GM21381 (cell line): ENCODE results near the gene MPP7.
"Not testable (repeated sequence)": the region's sequence is repeated elsewhere in the genome, so short reads cannot be mapped to it uniquely, and the experiment has no call there.

ENCODE experiments used
- ATAC-seq: cut with Tn5 transposase; IDR thresholded peaks from one replicate; pipeline ENCODE4 v1.9.1; 2021; ENCODE audit warnings: mild to moderate bottlenecking, moderate library complexity; ENCODE audit not compliant: unreplicated experiment

The MPP7 gene

GRCh38 chr10:28302638-28303488, at the start of gene MPP7:
MPP7 (minus strand) TSS chr10:28303064; CDS start chr10:28238604, 64,460 bp downstream.
- ATAC-seq = peak; percentile 100

GRCh38 chr10:28349892-28350291, 47.0 kb upstream of the MPP7 start:
- ATAC-seq = no peak

- no peak for ATAC-seq
Observed at GRCh38 chr10:28343987-28344895, 41.4 kb upstream of the MPP7 start.

- no peak for ATAC-seq
Observed at GRCh38 chr10:28343252-28343651, 40.4 kb upstream of the MPP7 start.

GRCh38 chr10:28341679-28342078, 38.8 kb upstream of the MPP7 start:
- ATAC-seq = not testable (repeated sequence)

- ATAC-seq = no peak
Observed at GRCh38 chr10:28332726-28333125, 29.9 kb upstream of the MPP7 start.

GRCh38 chr10:28331841-28332240, 29.0 kb upstream of the MPP7 start:
- ATAC-seq = no peak

GRCh38 chr10:28331066-28331465, 28.2 kb upstream of the MPP7 start:
- ATAC-seq = no peak

- ATAC-seq = no peak
Observed at GRCh38 chr10:28328346-28328745, 25.5 kb upstream of the MPP7 start.

GRCh38 chr10:28327491-28327880, 24.6 kb upstream of the MPP7 start:
- ATAC-seq = no peak

GRCh38 chr10:28326516-28327490, 23.9 kb upstream of the MPP7 start:
- no peak for ATAC-seq

- no peak for ATAC-seq
Observed at GRCh38 chr10:28320799-28321198, 17.9 kb upstream of the MPP7 start.

- ATAC-seq = no peak
Observed at GRCh38 chr10:28320090-28320489, 17.2 kb upstream of the MPP7 start.

GRCh38 chr10:28319061-28319460, 16.2 kb upstream of the MPP7 start:
- not testable (repeated sequence) for ATAC-seq

GRCh38 chr10:28318626-28319025, 15.8 kb upstream of the MPP7 start:
- no peak for ATAC-seq

- ATAC-seq = no peak
Observed at GRCh38 chr10:28317760-28318159, 14.9 kb upstream of the MPP7 start.

GRCh38 chr10:28316696-28317095, 13.8 kb upstream of the MPP7 start:
- no peak for ATAC-seq

- ATAC-seq = no peak
Observed at GRCh38 chr10:28315140-28315539, 12.3 kb upstream of the MPP7 start.

- ATAC-seq = no peak
Observed at GRCh38 chr10:28314211-28314610, 11.3 kb upstream of the MPP7 start.

GRCh38 chr10:28312572-28312971, 9.7 kb upstream of the MPP7 start:
- no peak for ATAC-seq

GRCh38 chr10:28311104-28311503, 8.2 kb upstream of the MPP7 start:
- ATAC-seq = no peak
